ENCODE results near the gene DDX52.

DNA sequence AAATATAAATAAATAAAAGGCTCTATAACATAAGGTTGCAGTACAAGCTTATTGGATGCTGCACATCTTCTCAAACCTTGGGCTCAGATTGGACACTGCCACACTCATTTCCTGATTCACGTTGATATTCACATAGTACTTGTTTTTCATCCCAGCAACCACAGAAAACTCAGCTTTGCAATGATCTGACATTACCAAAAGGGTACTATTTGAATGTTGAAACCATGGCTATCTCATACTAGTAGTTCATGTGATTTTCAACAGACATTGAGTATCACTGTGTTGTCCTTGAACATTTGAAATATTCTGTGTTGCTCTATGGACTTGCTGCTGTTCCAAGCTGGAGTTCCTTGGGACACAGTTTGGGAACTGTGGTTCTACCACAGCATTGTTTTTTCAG, 14.0 kb upstream of the DDX52 start:
- TF ChIP-seq ARID2 (IDR thresholded peaks at IDR 0.05) (no peak), NFE2L1 (tag; IDR thresholded peaks at IDR 0.05; ENCODE audit: borderline replicate concordance, low read depth) (no peak), ZNF586 (CRISPR knock-in tag; conservative IDR thresholded peaks at IDR 0.05) (no peak), EZH2 (IDR thresholded peaks at IDR 0.05; ENCODE audit: borderline replicate concordance, low read depth, low read length) (no peak)

Data from K562 (cell line).